Raji (cell line): ENCODE results near the gene PRUNE2.

Experiments
- POLR2A ChIP-seq: IDR thresholded peaks from 2 replicates; pipeline ENCODE4 v1.6.1; 2011; ENCODE audit warnings: low read depth, low read length, control low read depth; ENCODE audit not compliant: insufficient read depth

PRUNE2 gene

GRCh38 chr9:76883341-76883855 lies 22.5 kb downstream of the PRUNE2 start:
- no peak for TF ChIP-seq POLR2A

GRCh38 chr9:76882686-76883085 lies 23.2 kb downstream of the PRUNE2 start:
- TF ChIP-seq POLR2A, result no peak

- no peak for TF ChIP-seq POLR2A
These were observed 25.7 kb downstream of the PRUNE2 start for GRCh38 chr9:76880210-76880609.

DNA sequence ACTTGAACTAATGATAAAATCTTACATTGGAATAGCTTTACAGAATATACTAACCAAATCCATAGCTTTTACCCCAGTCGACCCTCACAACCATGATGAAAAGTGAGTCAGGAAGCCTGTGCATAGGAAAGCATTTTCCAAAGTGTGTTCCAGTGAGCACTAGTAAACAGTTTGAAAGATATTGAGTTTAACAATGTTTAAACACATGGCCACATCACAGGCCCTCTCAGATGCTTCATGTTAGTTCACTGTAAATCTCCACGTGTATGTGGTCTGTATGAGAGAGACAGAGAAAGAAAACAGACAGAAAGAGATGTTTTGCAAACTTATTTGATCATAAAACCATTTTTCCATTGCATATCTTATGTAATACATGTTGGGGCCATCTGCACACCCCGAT lies 27.0 kb downstream of the PRUNE2 start:
- no peak for TF ChIP-seq POLR2A

DNA sequence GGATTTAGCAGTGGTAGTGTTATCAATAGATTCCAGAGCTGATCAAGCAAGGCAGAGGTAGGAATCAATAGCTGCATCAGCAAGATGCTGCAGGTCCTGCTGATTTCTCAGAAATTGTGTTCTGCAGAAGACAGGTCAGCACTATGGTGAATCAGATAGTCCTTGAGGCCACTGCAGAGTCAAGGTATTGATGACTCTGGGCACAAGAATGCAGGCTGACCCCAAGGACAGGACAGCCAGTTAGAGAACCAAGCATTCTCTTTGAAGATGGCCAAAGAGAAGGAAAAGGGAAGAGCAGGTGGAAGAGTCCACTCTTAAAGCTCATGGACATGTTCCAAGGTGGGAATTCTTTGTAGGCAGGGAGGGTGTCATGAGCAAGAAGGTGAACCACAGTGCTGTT lies 28.0 kb downstream of the PRUNE2 start:
- no peak for TF ChIP-seq POLR2A

GRCh38 chr9:76876098-76876497 lies 29.8 kb downstream of the PRUNE2 start:
- TF ChIP-seq POLR2A, result no peak

GRCh38 chr9:76873821-76874220 lies 32.1 kb downstream of the PRUNE2 start:
- no peak for TF ChIP-seq POLR2A

- no peak for TF ChIP-seq POLR2A
These were observed 32.7 kb downstream of the PRUNE2 start for GRCh38 chr9:76873056-76873792.

DNA sequence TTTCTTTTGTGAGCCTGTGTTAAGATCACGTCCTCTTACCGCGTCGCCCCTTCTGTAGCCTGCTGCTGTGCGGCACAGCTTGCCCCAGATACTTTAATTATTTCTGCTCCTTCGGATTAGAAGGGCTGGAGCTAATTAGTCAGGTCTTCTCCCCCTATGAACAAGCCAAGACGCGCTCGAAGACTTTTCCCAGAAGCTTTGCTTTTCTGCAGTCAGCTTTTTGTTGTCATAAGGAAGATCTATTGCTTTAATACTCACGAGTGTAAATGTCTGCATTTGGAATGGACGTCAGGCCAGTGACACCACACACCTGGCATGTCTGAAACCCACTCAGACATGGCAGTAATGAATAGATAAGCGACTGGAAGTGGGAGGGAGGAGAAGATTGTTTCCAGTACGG lies 37.0 kb downstream of the PRUNE2 start:
- TF ChIP-seq POLR2A, result no peak

DNA sequence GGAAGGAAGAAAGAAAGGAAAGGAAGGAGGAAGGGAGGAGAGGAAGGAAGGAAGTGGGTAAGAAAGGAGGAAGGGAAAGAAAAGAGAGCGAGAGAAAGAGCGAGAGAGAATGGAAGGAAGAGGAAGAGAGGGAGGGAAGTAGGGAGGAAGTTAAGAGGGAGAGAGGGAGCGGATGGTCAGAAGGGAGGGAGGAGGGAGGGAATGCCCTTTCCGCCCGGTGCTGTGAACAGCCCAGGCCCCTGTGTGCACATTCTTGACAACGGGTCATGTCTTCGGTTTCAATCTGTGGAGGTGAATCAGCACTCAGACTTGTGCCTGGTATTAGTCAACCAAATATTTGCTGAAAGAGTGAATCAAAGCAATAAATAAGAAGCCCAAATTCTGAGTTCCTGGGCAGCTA lies 39.2 kb downstream of the PRUNE2 start:
- TF ChIP-seq POLR2A, result no peak

GRCh38 chr9:76863832-76864231 lies 42.1 kb downstream of the PRUNE2 start:
- TF ChIP-seq POLR2A, result no peak

- TF ChIP-seq POLR2A, result no peak
These were observed 46.1 kb downstream of the PRUNE2 start for GRCh38 chr9:76859860-76860259.

DNA sequence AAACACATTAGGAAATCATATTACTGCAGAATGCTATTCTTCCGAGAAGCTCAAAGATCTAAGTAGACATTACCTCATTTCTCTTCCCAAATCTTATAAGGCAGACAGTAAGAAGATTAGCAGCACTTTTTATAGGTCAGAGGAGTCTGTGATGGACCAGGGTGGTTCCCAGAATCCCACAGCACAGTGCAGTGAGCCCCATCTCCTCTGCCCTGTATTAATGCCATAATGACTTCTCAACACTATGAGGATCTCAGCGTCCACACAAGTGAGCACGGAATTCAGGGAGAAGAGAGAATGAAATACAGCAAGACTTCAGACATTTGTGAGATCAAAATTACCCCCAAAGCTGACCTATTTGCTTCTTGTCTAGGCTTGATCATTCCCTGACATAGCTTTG lies 49.9 kb downstream of the PRUNE2 start:
- TF ChIP-seq POLR2A, result no peak

DNA sequence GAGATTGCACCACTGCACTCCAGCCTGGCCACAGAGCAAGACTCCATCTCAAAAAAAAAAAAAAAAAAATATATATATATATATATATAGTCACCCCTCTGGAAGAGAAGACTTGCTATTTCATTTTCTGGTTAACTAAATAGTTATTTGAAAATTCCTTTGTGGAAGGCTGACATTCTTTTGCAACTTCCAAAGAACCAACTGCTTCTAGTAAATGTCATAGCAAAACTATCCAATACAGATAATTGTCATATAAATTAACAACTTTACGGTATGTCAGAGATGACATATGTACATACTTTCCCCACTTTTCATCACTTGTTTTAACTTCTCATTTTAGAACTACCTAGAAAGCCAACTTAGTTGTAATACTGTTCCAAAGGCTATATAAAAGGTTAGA lies 50.9 kb downstream of the PRUNE2 start:
- no peak for TF ChIP-seq POLR2A

GRCh38 chr9:76852026-76852425 lies 53.9 kb downstream of the PRUNE2 start:
- no peak for TF ChIP-seq POLR2A

DNA sequence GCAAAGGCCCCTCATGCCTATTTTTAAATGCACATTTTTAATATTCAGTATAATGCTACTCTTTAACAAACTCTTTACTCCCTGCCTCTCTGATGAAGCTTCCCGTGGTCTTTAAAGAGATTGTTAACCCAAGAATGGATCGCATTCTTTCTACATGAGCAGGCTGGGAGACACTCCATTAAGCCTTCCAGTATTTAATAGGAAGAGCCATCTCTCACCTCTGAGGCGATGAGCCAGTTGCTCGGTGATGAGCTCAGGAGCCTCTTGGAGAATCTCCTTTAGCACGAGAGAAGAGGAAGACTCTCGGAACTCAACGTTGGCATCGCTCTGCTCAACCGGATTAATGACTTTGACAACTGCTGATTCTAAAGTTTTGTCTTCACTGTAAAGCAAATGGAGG lies 59.6 kb downstream of the PRUNE2 start:
- TF ChIP-seq POLR2A, result no peak

DNA sequence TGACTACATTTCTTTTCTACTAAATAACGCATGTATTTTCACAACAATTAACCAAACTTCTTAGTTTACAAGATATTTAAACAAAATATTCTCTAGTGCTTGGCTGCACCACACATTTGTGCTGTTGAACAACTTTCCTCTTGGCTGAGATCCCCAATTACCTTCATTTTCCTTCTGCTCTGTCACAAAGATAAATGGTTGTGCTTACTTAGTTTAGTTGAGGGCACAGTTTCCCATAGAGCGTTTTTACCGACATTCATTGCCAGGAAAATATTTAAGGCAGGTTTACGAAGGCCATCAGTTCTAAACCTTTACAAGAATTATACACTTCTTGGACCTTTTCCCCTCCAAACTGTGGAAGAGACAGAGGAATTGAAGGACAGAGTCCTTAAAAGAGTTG lies 60.7 kb downstream of the PRUNE2 start:
- no peak for TF ChIP-seq POLR2A
